GM23338 (cell line): ENCODE results near the gene ANXA6. TPM values are rescaled to one million over a fixed set of nuclear protein-coding genes. Genes with fewer than 3 reads are reported as not detected.

Source experiments
- ATAC-seq: fragments of 200-7000 bp; cut with Tn5 transposase; 3 replicates; pipeline ENCODE4 v1.9.1; 2020
- DNase-seq: peaks from one replicate; pipeline ENCODE4 v3.0.0-alpha.2; 2015; ENCODE audit warnings: low spot score
- H2AFZ ChIP-seq: fragments of 200-600 bp; sonication (generic); 2 replicates; pipeline ENCODE4 v1.8.0; 2016; ENCODE audit warnings: antibody characterized with exemption, mild to moderate bottlenecking, moderate library complexity
- H3F3A ChIP-seq: fragments of 200-600 bp; sonication (generic); replicated peaks from 2 replicates; pipeline ENCODE4 v1.8.0; 2017; ENCODE audit warnings: antibody characterized with exemption, mixed run types, low read depth
- H3K27ac ChIP-seq: fragments of 200-600 bp; sonication (generic); 2 replicates; pipeline ENCODE4 v1.6.1; 2016; ENCODE audit warnings: low read depth
- H3K27me3 ChIP-seq: fragments of 200-600 bp; sonication (generic); 2 replicates; pipeline ENCODE4 v1.8.0; 2016; ENCODE audit warnings: mild to moderate bottlenecking, mixed run types, moderate library complexity; ENCODE audit not compliant: insufficient read depth
- H3K36me3 ChIP-seq: fragments of 200-600 bp; sonication (generic); 2 replicates; pipeline ENCODE4 v1.8.0; 2016; ENCODE audit warnings: mild to moderate bottlenecking; ENCODE audit not compliant: insufficient read depth
- H3K4me1 ChIP-seq: fragments of 200-600 bp; sonication (generic); 2 replicates; pipeline ENCODE4 v1.8.0; 2016; ENCODE audit warnings: mild to moderate bottlenecking, moderate library complexity; ENCODE audit not compliant: insufficient read depth
- H3K4me2 ChIP-seq: fragments of 200-600 bp; sonication (generic); 2 replicates; pipeline ENCODE4 v1.7.1; 2017; ENCODE audit warnings: mixed run types
- H3K4me3 ChIP-seq: fragments of 200-600 bp; sonication (generic); 2 replicates; pipeline ENCODE4 v1.6.1; 2016; ENCODE audit warnings: mixed run types
- H3K79me2 ChIP-seq: fragments of 200-600 bp; sonication (generic); replicated peaks from 2 replicates; pipeline ENCODE4 v1.8.0; 2017; ENCODE audit warnings: mild to moderate bottlenecking; ENCODE audit not compliant: insufficient read depth
- H3K9me2 ChIP-seq: fragments of 200-600 bp; sonication (generic); 2 replicates; pipeline ENCODE4 v1.8.0; 2017; ENCODE audit not compliant: insufficient read depth
- H4K20me1 ChIP-seq: fragments of 200-600 bp; sonication (generic); replicated peaks from 2 replicates; pipeline ENCODE4 v1.8.0; 2017; ENCODE audit warnings: mild to moderate bottlenecking; ENCODE audit not compliant: insufficient read depth
- H3K27ac Mint-ChIP-seq: 2 replicates; pipeline ENCODE4 v1.8.0; 2020; ENCODE audit warnings: inconsistent platforms, mild to moderate bottlenecking, moderate library complexity, mixed read lengths
- H3K27me3 Mint-ChIP-seq: 3 replicates; pipeline ENCODE4 v1.8.0; 2022; ENCODE audit warnings: low read depth, mild to moderate bottlenecking, moderate library complexity, mixed read lengths, inconsistent platforms; ENCODE audit not compliant: insufficient read depth, poor library complexity
- H3K36me3 Mint-ChIP-seq: 3 replicates; pipeline ENCODE4 v1.8.0; 2021; ENCODE audit warnings: low read depth, mild to moderate bottlenecking, inconsistent platforms, moderate library complexity, mixed read lengths
- H3K4me1 Mint-ChIP-seq: 3 replicates; pipeline ENCODE4 v1.8.0; 2020; ENCODE audit warnings: mild to moderate bottlenecking, inconsistent platforms, mixed read lengths
- H3K4me3 Mint-ChIP-seq: 3 replicates; pipeline ENCODE4 v1.8.0; 2021; ENCODE audit warnings: moderate library complexity, mild to moderate bottlenecking, inconsistent platforms, mixed read lengths
- H3K9me3 Mint-ChIP-seq: 3 replicates; pipeline ENCODE4 v1.8.0; 2020; ENCODE audit warnings: moderate library complexity, mild to moderate bottlenecking, inconsistent platforms, mixed read lengths
- CREB1 ChIP-seq: fragments of 250-450 bp; sonication (Bioruptor Pico); IDR thresholded peaks from 2 replicates; pipeline ENCODE4 v1.5.0; 2020; ENCODE audit warnings: low read depth, mild to moderate bottlenecking, moderate library complexity
- NANOG ChIP-seq: IDR thresholded peaks from 2 replicates; pipeline ENCODE4 v1.6.1; 2016; ENCODE audit warnings: antibody characterized with exemption, borderline replicate concordance
- POLR2AphosphoS5 ChIP-seq: IDR thresholded peaks from 2 replicates; pipeline ENCODE4 v1.6.1; 2016; ENCODE audit warnings: antibody characterized with exemption, low read depth
- STAT1 ChIP-seq: IDR thresholded peaks from one replicate; pipeline ENCODE4 v1.6.1; 2016; ENCODE audit warnings: antibody characterized with exemption; ENCODE audit not compliant: unreplicated experiment
- ZNF114 ChIP-seq: fragments of 250-450 bp; sonication (Bioruptor Pico); IDR thresholded peaks from 2 replicates; pipeline ENCODE4 v1.5.0; 2020; ENCODE audit warnings: mild to moderate bottlenecking, moderate library complexity
- polyA plus RNA-seq: library from polyadenylated mRNA; unstranded; fragments of >200 nt; fragmentation: Nextera tagmentation; extraction: Ambion mirVana; gene quantifications from 2 replicates; pipeline ENCODE4 v1.2.1, GENCODE V29; 2016
- total RNA-seq: library from RNA; depleted of rRNA; stranded (reverse); fragments of >200 nt; shearing (Covaris generic); gene quantifications from 2 replicates; pipeline ENCODE4 v1.2.3, GENCODE V29; 2014
- TF ChIP-seq, protein P1 (sequence below): IDR thresholded peaks from 2 replicates; pipeline ENCODE4 v1.6.1; 2016; ENCODE audit warnings: antibody characterized with exemption
- TF ChIP-seq, protein P2 (sequence below): fragments of 250-450 bp; sonication (Bioruptor Pico); IDR thresholded peaks from 2 replicates; pipeline ENCODE4 v1.5.0; 2020; ENCODE audit warnings: mild to moderate bottlenecking, moderate library complexity
- TF ChIP-seq, protein P3 (sequence below): IDR thresholded peaks from one replicate; pipeline ENCODE4 v1.6.1; 2018; ENCODE audit warnings: antibody characterized with exemption; ENCODE audit not compliant: unreplicated experiment

Gene ANXA6
- total and polyA plus RNA-seq, 2 experiments from 2014 or later, result 26.5 to 110 TPM

DNA sequence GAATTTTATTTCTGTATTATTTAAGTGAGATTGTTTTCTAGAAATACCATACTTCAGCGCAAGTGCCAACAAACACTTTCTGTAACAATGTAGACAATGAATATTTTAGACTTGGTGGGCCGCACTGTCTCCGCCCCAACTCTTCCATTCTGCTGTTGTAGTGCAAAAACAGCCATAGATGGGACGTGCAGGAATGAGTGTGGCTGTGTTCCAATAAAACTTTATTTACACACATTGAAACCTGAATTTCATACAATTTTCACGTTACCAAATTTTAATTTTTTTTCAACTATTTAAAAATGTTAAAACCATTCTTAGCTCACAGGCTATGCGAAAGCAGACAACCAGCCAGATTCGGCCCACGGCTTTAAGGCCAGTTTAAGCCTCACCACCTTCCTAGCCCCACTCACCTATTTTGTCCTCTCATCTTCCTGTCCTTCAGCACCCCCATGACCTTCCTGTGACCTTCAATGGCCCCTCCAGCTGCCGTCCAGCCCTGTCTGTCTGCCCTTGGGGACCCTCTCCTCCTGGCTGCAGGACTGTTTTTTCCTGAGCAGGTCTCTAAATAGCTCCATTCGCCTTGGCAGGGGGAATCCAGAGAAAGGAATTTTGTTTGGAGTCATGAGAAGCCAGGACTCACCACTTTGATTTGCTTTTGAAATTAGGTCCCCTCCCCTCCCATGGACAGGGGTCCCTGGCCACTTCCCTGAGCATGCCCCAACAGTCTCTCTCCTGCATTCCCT, 11.2 kb upstream of the ANXA6 start:
- no peak for DNase-seq
- Mint-ChIP-seq H3K27me3 (no peaks in the 10 kb centered on the region), H3K9me3 (no peaks in the 10 kb centered on the region; the same call in 1 of the 3 replicates), H3K36me3 (no peaks in the 10 kb centered on the region), H3K27ac (peak overlapping the region; percentile 46; the same call in 1 of the 2 replicates), H3K4me1 (peaks cover 9% of the 10 kb centered on the region; the same call in 2 of the 3 replicates), H3K4me3 (no peak overlapping the region)
- Histone ChIP-seq H3K9me2 (no peaks in the 10 kb centered on the region), H3K27ac (no peak overlapping the region), H3K4me3 (no peak overlapping the region), H3K4me1 (no peaks in the 10 kb centered on the region), H3K79me2 (no peaks in the 10 kb centered on the region), H3F3A (no peaks in the 10 kb centered on the region), H4K20me1 (no peaks in the 10 kb centered on the region), H2AFZ (peak overlapping the region; percentile 83), H3K4me2 (no peak overlapping the region), H3K27me3 (no peaks in the 10 kb centered on the region), H3K36me3 (no peaks in the 10 kb centered on the region)
- TF ChIP-seq POLR2AphosphoS5, result no peak
- TF ChIP-seq, protein P1, sequence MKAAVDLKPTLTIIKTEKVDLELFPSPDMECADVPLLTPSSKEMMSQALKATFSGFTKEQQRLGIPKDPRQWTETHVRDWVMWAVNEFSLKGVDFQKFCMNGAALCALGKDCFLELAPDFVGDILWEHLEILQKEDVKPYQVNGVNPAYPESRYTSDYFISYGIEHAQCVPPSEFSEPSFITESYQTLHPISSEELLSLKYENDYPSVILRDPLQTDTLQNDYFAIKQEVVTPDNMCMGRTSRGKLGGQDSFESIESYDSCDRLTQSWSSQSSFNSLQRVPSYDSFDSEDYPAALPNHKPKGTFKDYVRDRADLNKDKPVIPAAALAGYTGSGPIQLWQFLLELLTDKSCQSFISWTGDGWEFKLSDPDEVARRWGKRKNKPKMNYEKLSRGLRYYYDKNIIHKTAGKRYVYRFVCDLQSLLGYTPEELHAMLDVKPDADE, result no peak
- TF ChIP-seq, protein P2, sequence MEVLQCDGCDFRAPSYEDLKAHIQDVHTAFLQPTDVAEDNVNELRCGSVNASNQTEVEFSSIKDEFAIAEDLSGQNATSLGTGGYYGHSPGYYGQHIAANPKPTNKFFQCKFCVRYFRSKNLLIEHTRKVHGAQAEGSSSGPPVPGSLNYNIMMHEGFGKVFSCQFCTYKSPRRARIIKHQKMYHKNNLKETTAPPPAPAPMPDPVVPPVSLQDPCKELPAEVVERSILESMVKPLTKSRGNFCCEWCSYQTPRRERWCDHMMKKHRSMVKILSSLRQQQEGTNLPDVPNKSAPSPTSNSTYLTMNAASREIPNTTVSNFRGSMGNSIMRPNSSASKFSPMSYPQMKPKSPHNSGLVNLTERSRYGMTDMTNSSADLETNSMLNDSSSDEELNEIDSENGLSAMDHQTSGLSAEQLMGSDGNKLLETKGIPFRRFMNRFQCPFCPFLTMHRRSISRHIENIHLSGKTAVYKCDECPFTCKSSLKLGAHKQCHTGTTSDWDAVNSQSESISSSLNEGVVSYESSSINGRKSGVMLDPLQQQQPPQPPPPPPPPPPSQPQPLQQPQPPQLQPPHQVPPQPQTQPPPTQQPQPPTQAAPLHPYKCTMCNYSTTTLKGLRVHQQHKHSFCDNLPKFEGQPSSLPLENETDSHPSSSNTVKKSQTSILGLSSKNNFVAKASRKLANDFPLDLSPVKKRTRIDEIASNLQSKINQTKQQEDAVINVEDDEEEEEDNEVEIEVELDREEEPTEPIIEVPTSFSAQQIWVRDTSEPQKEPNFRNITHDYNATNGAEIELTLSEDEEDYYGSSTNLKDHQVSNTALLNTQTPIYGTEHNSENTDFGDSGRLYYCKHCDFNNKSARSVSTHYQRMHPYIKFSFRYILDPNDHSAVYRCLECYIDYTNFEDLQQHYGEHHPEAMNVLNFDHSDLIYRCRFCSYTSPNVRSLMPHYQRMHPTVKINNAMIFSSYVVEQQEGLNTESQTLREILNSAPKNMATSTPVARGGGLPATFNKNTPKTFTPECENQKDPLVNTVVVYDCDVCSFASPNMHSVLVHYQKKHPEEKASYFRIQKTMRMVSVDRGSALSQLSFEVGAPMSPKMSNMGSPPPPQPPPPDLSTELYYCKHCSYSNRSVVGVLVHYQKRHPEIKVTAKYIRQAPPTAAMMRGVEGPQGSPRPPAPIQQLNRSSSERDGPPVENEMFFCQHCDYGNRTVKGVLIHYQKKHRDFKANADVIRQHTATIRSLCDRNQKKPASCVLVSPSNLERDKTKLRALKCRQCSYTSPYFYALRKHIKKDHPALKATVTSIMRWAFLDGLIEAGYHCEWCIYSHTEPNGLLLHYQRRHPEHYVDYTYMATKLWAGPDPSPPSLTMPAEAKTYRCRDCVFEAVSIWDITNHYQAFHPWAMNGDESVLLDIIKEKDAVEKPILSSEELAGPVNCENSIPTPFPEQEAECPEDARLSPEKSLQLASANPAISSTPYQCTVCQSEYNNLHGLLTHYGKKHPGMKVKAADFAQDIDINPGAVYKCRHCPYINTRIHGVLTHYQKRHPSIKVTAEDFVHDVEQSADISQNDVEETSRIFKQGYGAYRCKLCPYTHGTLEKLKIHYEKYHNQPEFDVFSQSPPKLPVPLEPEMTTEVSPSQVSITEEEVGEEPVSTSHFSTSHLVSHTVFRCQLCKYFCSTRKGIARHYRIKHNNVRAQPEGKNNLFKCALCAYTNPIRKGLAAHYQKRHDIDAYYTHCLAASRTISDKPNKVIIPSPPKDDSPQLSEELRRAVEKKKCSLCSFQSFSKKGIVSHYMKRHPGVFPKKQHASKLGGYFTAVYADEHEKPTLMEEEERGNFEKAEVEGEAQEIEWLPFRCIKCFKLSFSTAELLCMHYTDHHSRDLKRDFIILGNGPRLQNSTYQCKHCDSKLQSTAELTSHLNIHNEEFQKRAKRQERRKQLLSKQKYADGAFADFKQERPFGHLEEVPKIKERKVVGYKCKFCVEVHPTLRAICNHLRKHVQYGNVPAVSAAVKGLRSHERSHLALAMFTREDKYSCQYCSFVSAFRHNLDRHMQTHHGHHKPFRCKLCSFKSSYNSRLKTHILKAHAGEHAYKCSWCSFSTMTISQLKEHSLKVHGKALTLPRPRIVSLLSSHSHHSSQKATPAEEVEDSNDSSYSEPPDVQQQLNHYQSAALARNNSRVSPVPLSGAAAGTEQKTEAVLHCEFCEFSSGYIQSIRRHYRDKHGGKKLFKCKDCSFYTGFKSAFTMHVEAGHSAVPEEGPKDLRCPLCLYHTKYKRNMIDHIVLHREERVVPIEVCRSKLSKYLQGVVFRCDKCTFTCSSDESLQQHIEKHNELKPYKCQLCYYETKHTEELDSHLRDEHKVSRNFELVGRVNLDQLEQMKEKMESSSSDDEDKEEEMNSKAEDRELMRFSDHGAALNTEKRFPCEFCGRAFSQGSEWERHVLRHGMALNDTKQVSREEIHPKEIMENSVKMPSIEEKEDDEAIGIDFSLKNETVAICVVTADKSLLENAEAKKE (CRISPR knock-in tag), result no peak
- no peak for TF ChIP-seq STAT1
- TF ChIP-seq, protein P3, sequence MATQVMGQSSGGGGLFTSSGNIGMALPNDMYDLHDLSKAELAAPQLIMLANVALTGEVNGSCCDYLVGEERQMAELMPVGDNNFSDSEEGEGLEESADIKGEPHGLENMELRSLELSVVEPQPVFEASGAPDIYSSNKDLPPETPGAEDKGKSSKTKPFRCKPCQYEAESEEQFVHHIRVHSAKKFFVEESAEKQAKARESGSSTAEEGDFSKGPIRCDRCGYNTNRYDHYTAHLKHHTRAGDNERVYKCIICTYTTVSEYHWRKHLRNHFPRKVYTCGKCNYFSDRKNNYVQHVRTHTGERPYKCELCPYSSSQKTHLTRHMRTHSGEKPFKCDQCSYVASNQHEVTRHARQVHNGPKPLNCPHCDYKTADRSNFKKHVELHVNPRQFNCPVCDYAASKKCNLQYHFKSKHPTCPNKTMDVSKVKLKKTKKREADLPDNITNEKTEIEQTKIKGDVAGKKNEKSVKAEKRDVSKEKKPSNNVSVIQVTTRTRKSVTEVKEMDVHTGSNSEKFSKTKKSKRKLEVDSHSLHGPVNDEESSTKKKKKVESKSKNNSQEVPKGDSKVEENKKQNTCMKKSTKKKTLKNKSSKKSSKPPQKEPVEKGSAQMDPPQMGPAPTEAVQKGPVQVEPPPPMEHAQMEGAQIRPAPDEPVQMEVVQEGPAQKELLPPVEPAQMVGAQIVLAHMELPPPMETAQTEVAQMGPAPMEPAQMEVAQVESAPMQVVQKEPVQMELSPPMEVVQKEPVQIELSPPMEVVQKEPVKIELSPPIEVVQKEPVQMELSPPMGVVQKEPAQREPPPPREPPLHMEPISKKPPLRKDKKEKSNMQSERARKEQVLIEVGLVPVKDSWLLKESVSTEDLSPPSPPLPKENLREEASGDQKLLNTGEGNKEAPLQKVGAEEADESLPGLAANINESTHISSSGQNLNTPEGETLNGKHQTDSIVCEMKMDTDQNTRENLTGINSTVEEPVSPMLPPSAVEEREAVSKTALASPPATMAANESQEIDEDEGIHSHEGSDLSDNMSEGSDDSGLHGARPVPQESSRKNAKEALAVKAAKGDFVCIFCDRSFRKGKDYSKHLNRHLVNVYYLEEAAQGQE, result no peak
- no peak for TF ChIP-seq CREB1
- no peak for TF ChIP-seq ZNF114
- no peak for TF ChIP-seq NANOG
- ATAC-seq, result no peak
